GM18951 (cell line): ENCODE data around the gene COL8A2.

ENCODE experiments used
- POLR2A ChIP-seq: IDR thresholded peaks from 4 replicates; pipeline ENCODE4 v1.6.1; 2011; ENCODE audit warnings: mild to moderate bottlenecking; ENCODE audit not compliant: insufficient read length, insufficient read depth; ENCODE audit errors: extremely low read depth
- in situ Hi-C: fragments of 300-500 bp; cut with MboI; formaldehyde crosslinking; loops from one replicate; pipeline ENCODE4 v1.12.0; 2022; ENCODE audit warnings: low sequenced_read_pairs, mixed read lengths, inconsistent platforms; ENCODE audit not compliant: unreplicated experiment

COL8A2 gene

GRCh38 chr1:36154335-36154734 lies 29.3 kb upstream of the COL8A2 start:
- no peak for TF ChIP-seq POLR2A
- in situ Hi-C loops = no loop called here

DNA sequence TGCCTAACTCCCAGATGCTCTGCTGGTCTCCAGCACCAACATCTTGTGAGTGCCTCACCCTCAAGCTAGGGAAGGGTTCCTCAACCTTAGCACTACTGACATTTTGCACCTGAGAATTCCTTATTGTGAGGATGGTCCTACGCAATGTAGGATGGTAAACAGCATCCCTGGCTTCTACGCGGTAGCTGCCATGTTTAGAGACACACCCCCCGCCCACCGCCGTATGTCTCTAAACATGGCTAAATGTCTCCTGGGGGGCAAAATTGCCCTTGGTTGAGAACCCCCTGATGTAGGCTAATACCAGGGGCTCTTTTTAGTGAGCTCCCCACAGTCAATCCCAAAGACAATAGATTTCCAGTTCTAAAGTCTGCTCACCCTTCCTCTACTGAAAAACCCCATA lies 28.5 kb upstream of the COL8A2 start:
- no peak for TF ChIP-seq POLR2A
- in situ Hi-C loops = no loop called here

- in situ Hi-C loops = no loop called here
Measured at GRCh38 chr1:36151845-36152203, 26.8 kb upstream of the COL8A2 start.

DNA sequence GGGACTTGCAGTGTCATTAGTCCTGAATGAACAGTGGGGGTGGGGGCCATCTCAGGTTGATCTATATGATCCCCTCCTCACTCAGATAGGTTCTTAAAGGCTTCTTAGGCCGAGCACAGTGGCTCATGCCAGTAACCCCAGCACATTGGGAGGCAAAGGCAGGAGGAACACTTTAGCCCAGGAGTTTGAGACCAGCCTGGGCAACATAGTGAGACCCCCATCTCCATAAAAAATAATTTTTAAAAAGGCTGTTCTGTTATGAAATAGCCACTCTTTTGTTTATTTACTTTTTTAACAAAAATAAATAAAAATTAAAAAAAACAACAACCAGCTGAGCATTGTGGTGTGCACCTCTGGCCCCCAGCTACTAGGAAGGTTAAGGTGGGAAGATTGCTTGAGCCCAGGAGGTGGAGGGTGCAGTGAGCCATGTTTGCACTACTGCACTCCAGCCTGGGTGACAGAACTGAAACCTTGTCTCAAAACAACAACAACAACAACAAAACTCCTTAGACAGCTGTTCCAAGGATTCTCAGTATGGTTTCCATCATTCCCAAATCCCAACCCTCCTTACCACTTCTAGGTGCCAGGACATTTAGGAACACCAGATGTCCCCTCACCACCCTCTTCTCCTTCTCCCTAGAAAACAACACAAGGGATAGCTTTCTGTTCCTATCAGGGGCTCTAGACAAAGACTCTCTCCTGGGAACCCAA lies 26.3 kb upstream of the COL8A2 start:
- in situ Hi-C loops = no loop called here
- TF ChIP-seq POLR2A = no peak

More at GRCh38 chr1:36151845-36152203, 26.8 kb upstream of the COL8A2 start:
- TF ChIP-seq POLR2A = peak; percentile 48

- peak; percentile 63 for TF ChIP-seq POLR2A
- in situ Hi-C loops = no loop called here
Measured at GRCh38 chr1:36150296-36151133, 25.5 kb upstream of the COL8A2 start.

GRCh38 chr1:36149973-36150295 lies 24.9 kb upstream of the COL8A2 start:
- in situ Hi-C loops = no loop called here
- TF ChIP-seq POLR2A = no peak

DNA sequence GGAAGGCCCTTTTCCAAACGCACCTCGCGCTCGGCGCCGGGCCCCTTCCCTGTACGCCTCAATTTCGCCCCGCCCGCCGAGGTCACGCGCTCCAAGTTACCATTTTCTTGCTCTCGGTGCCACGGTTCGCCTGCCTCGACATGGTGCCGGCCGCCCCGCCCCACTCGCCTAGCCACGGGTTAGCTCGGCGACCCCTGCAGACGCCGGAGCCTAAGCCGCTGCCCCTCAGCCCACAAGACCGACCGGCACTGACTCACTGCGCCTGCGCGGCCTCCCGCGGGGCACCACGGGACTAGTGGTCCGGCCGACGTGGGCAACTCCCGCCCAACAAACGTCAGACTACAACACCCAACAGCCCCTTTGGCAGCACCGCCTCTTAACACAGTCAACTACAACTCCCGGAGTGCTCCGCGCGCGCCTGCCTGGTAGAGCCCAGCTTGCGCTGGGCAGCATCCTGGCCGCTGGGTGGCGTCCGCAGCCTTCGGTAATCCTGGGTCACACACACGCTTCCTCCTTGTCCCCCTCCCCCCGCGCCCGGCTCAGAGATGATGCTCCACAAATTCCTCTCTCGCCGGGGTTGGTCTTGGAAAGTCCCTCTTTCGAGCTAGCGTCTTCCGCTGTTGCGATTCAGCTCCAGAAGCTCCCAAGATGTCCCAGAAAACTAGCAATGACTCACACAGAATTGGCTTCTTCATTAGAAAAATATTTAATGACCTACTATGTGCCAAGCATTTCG lies 24.4 kb upstream of the COL8A2 start, which contains the start of gene TRAPPC3:
Gene TRAPPC3, minus strand, starts transcription at position 250 of the 736 bp plus-strand sequence. Its CDS starts 108 bp downstream, at position 142.
- TF ChIP-seq POLR2A = peak; percentile 87
- in situ Hi-C loops = no loop called here

DNA sequence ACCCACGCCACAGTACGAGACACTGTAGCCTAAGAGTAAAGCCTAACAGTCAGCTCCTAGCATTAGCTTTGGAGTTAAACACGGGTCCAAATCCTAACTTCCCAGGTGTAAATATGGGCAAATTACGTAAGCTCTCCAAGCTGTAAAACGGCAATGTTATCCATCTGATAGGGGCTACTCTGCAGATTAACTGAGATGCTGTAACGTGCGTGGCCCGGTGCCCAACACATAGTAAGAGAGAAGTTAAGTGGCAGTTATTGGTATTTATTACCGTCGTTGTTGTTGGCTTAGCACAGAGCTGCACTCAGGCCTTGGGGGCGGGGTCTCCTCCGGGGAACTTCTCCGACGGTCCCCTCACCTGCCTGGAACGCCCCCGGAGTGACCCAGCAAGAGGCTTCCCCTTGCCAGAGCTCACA lies 23.8 kb upstream of the COL8A2 start:
- no peak for TF ChIP-seq POLR2A
- in situ Hi-C loops = no loop called here

GRCh38 chr1:36144413-36144812 lies 19.4 kb upstream of the COL8A2 start:
- TF ChIP-seq POLR2A = no peak
- in situ Hi-C loops = no loop called here

- in situ Hi-C loops = no loop called here
- no peak for TF ChIP-seq POLR2A
Measured at GRCh38 chr1:36143424-36143823, 18.4 kb upstream of the COL8A2 start.

DNA sequence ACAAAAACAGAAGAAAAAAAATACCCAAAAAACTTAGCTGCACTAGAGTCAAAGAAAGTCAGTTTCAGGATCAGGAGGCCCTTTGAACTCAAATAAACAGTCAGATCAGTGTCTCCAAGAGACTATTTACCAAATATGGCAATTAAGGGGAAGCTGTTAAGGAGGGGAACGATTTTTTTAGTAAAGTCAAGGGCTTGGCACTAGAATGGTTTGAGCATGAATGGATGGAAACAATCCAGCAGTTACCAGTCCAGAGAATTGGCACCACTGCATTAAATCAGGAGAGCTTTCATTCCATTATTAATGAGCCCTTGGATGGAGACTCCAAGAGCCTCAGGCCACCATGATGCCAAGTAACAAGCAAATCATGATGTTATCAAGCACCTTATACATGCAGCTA lies 17.1 kb upstream of the COL8A2 start:
- no peak for TF ChIP-seq POLR2A
- in situ Hi-C loops = no loop called here

- no peak for TF ChIP-seq POLR2A
- in situ Hi-C loops = no loop called here
Measured at GRCh38 chr1:36139521-36139920, 14.5 kb upstream of the COL8A2 start.

GRCh38 chr1:36137776-36138175 lies 12.8 kb upstream of the COL8A2 start:
- TF ChIP-seq POLR2A = no peak
- in situ Hi-C loops = no loop called here
